ENCODE measurements around the gene ZNF784.

- TF ChIP-seq EP300 (IDR thresholded peaks at IDR 0.05; ENCODE audit: borderline replicate concordance) (no peak), TCF12 (IDR thresholded peaks at IDR 0.05; ENCODE audit: low read depth) (no peak), REST (IDR thresholded peaks at IDR 0.05; ENCODE audit: low read depth) (no peak), USF1 (IDR thresholded peaks at IDR 0.05) (no peak), FOXM1 (IDR thresholded peaks at IDR 0.05; ENCODE audit: borderline replicate concordance, low read depth) (no peak), CREB1 (IDR thresholded peaks at IDR 0.05; ENCODE audit: low read depth) (no peak), EGR1 (IDR thresholded peaks at IDR 0.05) (no peak), CEBPB (IDR thresholded peaks at IDR 0.05) (no peak), MAX (IDR thresholded peaks at IDR 0.05) (no peak)
Measured at GRCh38 chr19:55598719-55599467, 25.5 kb downstream of the ZNF784 start.

All from Ishikawa (cell line).